NCI-H446 treated with DMSO at 0.1 percent for 48 hours (cell line): ENCODE results near the gene FUBP1.
"Not testable (repeated sequence)": the region's sequence is repeated elsewhere in the genome, so short reads cannot be mapped to it uniquely, and the experiment has no call there.

ENCODE experiments used
- DNase-seq: peaks from one replicate; lab custom pipeline; 2025; lab: John Stamatoyannopoulos, UW

The FUBP1 gene

GRCh38 chr1:77948841-77949424 is 29.9 kb downstream of the FUBP1 start:
- DNase-seq, result no peak

- no peak for DNase-seq
Measured at GRCh38 chr1:77945345-77945744, 33.5 kb downstream of the FUBP1 start.

GRCh38 chr1:77942400-77943140 is 36.3 kb downstream of the FUBP1 start:
- no peak for DNase-seq

- no peak for DNase-seq
Measured at GRCh38 chr1:77940921-77941570, 37.8 kb downstream of the FUBP1 start.

- no peak for DNase-seq
Measured at GRCh38 chr1:77938651-77939050, 40.2 kb downstream of the FUBP1 start.

GRCh38 chr1:77929806-77930205 is 49.1 kb downstream of the FUBP1 start:
- DNase-seq, result no peak

- no peak for DNase-seq
Measured at GRCh38 chr1:77927414-77927813, 51.5 kb downstream of the FUBP1 start.

GRCh38 chr1:77926561-77927357 is 52.1 kb downstream of the FUBP1 start:
- no peak for DNase-seq

GRCh38 chr1:77925956-77926355 is 52.9 kb downstream of the FUBP1 start:
- no peak for DNase-seq

GRCh38 chr1:77925518-77925917 is 53.4 kb downstream of the FUBP1 start:
- no peak for DNase-seq

GRCh38 chr1:77918918-77919317 is 60.0 kb downstream of the FUBP1 start:
- not testable (repeated sequence) for DNase-seq

GRCh38 chr1:77910116-77910515 is 68.8 kb downstream of the FUBP1 start:
- no peak for DNase-seq

- no peak for DNase-seq
Measured at GRCh38 chr1:77906624-77907023, 72.2 kb downstream of the FUBP1 start.

- no peak for DNase-seq
Measured at GRCh38 chr1:77906019-77906545, 72.8 kb downstream of the FUBP1 start.

GRCh38 chr1:77905603-77906002 is 73.3 kb downstream of the FUBP1 start:
- DNase-seq, result no peak

- DNase-seq, result peak; percentile 57
Measured at GRCh38 chr1:77900687-77901293, 78.1 kb downstream of the FUBP1 start.

- DNase-seq, result no peak
Measured at GRCh38 chr1:77899647-77900320, 79.1 kb downstream of the FUBP1 start.
